Measurements from ENCODE around the gene TSC1. TPM values are rescaled to one million over a fixed set of nuclear protein-coding genes. Genes with fewer than 3 reads are reported as not detected.

The TSC1 gene
- total and polyA plus RNA-seq, 8 donors, result 44.4 to 60.3 (median 49.3) TPM

GRCh38 chr9:132989414-132989996 is 45.1 kb upstream of the TSC1 start:
- DNase-seq (no peak), ATAC-seq (no peak)
- Histone ChIP-seq H3K9me3 (no peaks in the 10 kb centered on the region), H3K4me3 (no peak overlapping the region), H3K36me3 (no peaks in the 10 kb centered on the region), H3K27ac (no peak overlapping the region), H3K4me1 (no peaks in the 10 kb centered on the region), H3K27me3 (peaks cover 0 to 72% of the 10 kb centered on the region in 2 donors)
- intact Hi-C loops (cut with DNase I), result no loop called here
- TF ChIP-seq, protein P1, sequence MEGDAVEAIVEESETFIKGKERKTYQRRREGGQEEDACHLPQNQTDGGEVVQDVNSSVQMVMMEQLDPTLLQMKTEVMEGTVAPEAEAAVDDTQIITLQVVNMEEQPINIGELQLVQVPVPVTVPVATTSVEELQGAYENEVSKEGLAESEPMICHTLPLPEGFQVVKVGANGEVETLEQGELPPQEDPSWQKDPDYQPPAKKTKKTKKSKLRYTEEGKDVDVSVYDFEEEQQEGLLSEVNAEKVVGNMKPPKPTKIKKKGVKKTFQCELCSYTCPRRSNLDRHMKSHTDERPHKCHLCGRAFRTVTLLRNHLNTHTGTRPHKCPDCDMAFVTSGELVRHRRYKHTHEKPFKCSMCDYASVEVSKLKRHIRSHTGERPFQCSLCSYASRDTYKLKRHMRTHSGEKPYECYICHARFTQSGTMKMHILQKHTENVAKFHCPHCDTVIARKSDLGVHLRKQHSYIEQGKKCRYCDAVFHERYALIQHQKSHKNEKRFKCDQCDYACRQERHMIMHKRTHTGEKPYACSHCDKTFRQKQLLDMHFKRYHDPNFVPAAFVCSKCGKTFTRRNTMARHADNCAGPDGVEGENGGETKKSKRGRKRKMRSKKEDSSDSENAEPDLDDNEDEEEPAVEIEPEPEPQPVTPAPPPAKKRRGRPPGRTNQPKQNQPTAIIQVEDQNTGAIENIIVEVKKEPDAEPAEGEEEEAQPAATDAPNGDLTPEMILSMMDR (IDR thresholded peaks at IDR 0.05), result no peak

- H3K27me3 ChIP-seq, result peaks cover 0 to 72% of the 10 kb centered on the region in 2 donors
- H3K36me3 ChIP-seq, result no peaks in the 10 kb centered on the region
- intact Hi-C loops (cut with DNase I), result no loop called here
- H3K9me3 ChIP-seq, result no peaks in the 10 kb centered on the region
- H3K4me1 ChIP-seq, result no peaks in the 10 kb centered on the region
- TF ChIP-seq, protein P1 (IDR thresholded peaks at IDR 0.05), result no peak
- no peak for ATAC-seq
- H3K27ac ChIP-seq, result no peak overlapping the region
- H3K4me3 ChIP-seq, result no peak overlapping the region
- DNase-seq, result no peak
These were observed 44.5 kb upstream of the TSC1 start for GRCh38 chr9:132989014-132989310.

DNA sequence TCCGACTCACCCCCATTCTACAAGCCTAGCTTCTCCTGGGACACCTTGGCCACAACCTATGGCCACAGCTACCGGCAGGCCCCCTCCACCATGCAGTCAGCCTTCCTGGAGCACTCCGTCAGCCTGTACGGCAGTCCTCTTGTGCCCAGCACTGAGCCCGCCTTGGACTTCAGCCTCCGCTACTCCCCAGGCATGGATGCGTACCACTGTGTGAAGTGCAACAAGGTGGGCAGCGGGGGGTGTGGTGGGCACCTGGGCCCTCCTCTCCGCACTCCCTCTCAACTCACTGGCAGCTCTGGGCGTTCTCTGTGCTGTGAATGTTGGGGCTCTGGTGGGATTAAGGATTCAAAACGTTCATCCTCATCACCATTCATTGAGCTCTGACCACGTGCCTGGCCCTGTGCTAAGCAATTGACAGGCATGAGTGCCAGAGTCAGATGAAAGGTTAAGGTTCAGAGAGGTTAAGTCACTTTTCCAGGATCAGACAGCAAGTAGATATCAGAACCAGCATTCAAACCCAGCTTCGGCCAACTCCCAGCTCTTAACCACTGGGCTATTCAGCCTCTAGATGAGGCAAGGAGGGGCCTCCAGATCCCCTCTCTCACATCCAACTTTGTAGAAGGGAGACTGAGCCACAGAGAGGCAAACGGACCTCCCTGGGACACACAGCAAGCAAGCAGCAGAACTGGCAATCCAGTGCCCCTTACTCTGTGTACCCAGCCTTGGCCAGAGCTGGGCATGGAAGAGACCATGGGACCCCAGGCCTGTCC is 44.0 kb upstream of the TSC1 start:
- Histone ChIP-seq H3K9me3 (no peaks in the 10 kb centered on the region), H3K27ac (no peak overlapping the region), H3K36me3 (no peaks in the 10 kb centered on the region), H3K4me3 (no peak overlapping the region), H3K27me3 (peaks cover 0 to 72% of the 10 kb centered on the region in 2 donors), H3K4me1 (no peaks in the 10 kb centered on the region)
- ATAC-seq (no peak), DNase-seq (no peak)
- intact Hi-C loops (cut with DNase I), result no loop called here
- TF ChIP-seq, protein P1 (IDR thresholded peaks at IDR 0.05), result no peak

DNA sequence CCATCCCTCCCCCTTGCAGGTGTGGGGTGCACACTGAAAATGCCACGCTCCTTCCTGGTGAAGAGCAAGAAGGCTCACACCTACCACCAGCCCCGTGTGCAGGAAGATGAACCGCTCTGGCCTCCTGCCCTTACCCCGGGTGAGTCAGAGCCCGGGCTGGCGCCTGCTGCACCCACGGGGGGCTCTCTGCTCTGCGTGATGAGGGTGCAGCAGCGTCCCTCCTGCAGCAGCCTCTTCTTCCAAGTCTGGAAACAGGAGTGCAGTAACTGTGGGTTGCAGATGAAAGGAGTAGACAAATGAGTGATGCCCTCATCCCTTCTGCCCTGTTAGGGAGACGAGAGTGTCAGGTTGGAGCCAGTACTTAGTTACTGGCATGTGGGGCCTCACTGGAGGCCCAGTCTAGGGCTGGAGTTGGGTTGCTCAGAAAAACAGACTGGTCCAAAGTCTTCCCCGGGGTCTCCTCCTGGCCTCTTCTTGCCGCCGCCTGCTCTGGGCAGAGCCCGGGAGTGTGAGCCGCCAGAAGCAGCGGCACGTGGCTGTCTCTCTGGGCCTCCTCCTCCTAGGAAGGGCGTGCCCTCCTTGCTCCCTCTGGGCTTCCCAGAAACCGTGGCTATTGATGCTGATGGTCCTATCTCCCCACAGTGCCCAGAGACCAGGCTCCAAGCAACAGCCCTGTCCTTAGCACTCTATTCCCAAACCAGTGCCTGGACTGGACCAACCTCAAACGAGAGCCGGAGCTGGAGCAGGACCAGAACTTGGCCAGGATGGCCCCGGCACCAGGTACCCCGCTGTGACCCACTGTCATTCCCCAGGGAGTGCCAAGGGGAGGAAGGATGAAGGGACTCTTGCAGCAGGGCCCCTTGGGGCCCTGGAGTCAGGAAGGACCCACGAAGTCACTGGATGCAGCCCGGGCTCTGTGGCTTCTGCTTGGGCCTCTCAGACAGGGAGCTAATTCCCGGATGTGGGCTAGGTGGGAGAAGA is 42.5 kb upstream of the TSC1 start:
- TF ChIP-seq, protein P1 (IDR thresholded peaks at IDR 0.05), result no peak
- DNase-seq, result no peak
- H3K4me1 ChIP-seq, result no peaks in the 10 kb centered on the region
- no peak overlapping the region for H3K4me3 ChIP-seq
- intact Hi-C loops (cut with DNase I), result no loop called here
- H3K27ac ChIP-seq, result no peak overlapping the region
- no peaks in the 10 kb centered on the region for H3K36me3 ChIP-seq
- H3K27me3 ChIP-seq, result peaks cover 0 to 69% of the 10 kb centered on the region in 2 donors
- no peak for ATAC-seq
- H3K9me3 ChIP-seq, result no peaks in the 10 kb centered on the region

DNA sequence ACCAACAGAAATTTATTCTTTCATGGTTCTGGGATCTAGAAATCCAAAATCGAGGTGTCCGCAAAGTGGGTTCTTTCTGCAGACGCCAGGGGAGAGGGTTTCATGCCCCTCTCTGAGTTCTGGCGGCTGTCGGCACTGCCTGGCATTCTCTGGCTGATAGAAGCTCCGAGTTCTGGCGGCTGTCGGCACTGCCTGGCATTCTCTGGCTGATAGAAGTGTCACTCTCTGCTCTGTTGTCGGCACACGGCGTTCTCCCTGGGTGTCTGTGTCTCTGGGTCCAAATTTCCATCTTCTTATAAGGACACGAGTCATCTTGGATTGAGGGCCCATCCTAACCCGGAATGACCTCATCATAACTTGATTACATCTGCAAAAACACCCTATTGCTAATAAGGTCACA is 41.7 kb upstream of the TSC1 start:
- Histone ChIP-seq H3K27ac (no peak overlapping the region), H3K4me1 (no peaks in the 10 kb centered on the region), H3K4me3 (no peak overlapping the region), H3K9me3 (no peaks in the 10 kb centered on the region), H3K36me3 (no peaks in the 10 kb centered on the region), H3K27me3 (peaks cover 0 to 69% of the 10 kb centered on the region in 2 donors)
- intact Hi-C loops (cut with DNase I), result no loop called here
- ATAC-seq (no peak), DNase-seq (no peak)
- TF ChIP-seq, protein P1 (IDR thresholded peaks at IDR 0.05), result no peak
